ENCODE results near the gene MAP4K4.
A peak's percentile ranks its signal among the peaks of the same experiment; 100 is the strongest.

Gene MAP4K4

GRCh38 chr2:101884423-101884822 is 186.9 kb downstream of the MAP4K4 start:
- intact Hi-C loops (cut with DNase I; ENCODE audit: low total_unique reads): no loop called here
- no peak for DNase-seq
- TF ChIP-seq, protein P1, sequence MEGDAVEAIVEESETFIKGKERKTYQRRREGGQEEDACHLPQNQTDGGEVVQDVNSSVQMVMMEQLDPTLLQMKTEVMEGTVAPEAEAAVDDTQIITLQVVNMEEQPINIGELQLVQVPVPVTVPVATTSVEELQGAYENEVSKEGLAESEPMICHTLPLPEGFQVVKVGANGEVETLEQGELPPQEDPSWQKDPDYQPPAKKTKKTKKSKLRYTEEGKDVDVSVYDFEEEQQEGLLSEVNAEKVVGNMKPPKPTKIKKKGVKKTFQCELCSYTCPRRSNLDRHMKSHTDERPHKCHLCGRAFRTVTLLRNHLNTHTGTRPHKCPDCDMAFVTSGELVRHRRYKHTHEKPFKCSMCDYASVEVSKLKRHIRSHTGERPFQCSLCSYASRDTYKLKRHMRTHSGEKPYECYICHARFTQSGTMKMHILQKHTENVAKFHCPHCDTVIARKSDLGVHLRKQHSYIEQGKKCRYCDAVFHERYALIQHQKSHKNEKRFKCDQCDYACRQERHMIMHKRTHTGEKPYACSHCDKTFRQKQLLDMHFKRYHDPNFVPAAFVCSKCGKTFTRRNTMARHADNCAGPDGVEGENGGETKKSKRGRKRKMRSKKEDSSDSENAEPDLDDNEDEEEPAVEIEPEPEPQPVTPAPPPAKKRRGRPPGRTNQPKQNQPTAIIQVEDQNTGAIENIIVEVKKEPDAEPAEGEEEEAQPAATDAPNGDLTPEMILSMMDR (IDR thresholded peaks at IDR 0.05): no peak
- peaks cover 19 to 35% (median 35%) of the 10 kb centered on the region in 3 donors for H3K36me3 ChIP-seq
- H3K4me3 ChIP-seq: no peak overlapping the region
- H3K27me3 ChIP-seq: no peaks in the 10 kb centered on the region
- peak overlapping the region; percentile 22 to 23 for H3K27ac ChIP-seq
- H3K4me1 ChIP-seq: peaks cover 0 to 33% (median 5%) of the 10 kb centered on the region in 4 donors
- no peaks in the 10 kb centered on the region for H3K9me3 ChIP-seq

DNA sequence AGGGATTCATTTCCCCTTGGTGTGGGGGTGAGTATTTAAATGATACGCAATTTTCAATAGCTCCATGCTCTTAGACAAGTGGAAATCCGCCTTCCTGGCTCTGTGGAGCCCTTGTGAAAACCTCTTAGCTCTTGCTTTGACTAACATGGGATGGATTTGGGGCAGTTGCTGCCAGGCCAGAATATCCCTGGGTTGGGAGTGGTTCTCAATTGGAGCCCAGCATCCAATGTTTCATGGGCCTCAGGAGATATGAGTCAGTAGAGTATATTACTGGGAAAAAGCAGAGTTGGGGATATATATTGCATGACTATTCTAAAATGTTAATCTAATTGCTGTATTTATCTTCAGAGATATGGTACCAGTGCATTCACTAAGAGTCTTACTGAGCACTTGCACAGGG is 189.8 kb downstream of the MAP4K4 start:
- Histone ChIP-seq H3K36me3 (peaks cover 38 to 60% (median 60%) of the 10 kb centered on the region in 3 donors), H3K4me3 (no peak overlapping the region), H3K4me1 (peaks cover 0 to 12% (median 3%) of the 10 kb centered on the region in 4 donors), H3K9me3 (no peaks in the 10 kb centered on the region), H3K27me3 (no peaks in the 10 kb centered on the region), H3K27ac (no peak overlapping the region)
- intact Hi-C loops (cut with DNase I; ENCODE audit: low total_unique reads): loop anchor here (5.0 kb wide), 1 partner anchor 355 kb away; no protein-coding TSS in a partner anchor
- DNase-seq: no peak
- TF ChIP-seq, protein P1 (IDR thresholded peaks at IDR 0.05): no peak

DNA sequence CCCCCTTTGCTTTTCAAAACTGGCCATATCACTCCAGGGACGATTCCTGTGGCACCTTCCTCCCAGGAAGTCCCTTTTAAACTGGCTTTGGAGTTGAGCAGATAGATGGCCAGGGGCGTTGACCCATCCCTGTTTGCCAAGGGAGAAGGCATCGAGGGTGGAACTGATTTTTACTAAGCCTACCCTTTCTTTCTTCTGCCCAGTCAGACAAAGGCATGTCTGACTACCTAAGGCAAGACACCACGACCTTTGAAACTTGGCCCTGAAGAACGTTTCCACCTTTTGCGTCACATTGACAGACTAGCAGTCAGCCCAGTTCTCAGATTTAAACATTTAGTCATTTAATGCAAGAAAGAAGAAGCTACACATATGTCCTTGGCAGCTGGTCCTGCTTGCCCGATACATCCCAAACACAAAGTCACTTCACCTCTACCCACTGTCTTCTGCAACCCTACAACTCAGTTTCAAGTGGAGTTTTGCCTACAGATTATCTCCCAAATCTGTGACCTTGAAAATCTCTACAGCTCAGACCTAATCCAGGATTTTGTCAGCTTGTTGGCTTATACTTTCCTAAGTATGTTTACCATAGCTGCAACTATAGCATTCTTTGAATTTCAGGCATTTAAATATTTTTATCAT is 192.1 kb downstream of the MAP4K4 start:
- intact Hi-C loops (cut with DNase I; ENCODE audit: low total_unique reads): loop anchor here (5.0 kb wide), 1 partner anchor 353 kb away; no protein-coding TSS in a partner anchor
- DNase-seq: no peak
- H3K9me3 ChIP-seq: no peaks in the 10 kb centered on the region

GRCh38 chr2:101892377-101892776 is 194.9 kb downstream of the MAP4K4 start:
- H3K36me3 ChIP-seq: peaks cover 47 to 58% (median 55%) of the 10 kb centered on the region in 3 donors
- peaks cover 0 to 9% (median 0%) of the 10 kb centered on the region in 4 donors for H3K4me1 ChIP-seq
- TF ChIP-seq, protein P1 (IDR thresholded peaks at IDR 0.05): no peak
- no peaks in the 10 kb centered on the region for H3K9me3 ChIP-seq
- H3K27ac ChIP-seq: no peak overlapping the region
- no peak for DNase-seq
- intact Hi-C loops (cut with DNase I; ENCODE audit: low total_unique reads): no loop called here
- H3K4me3 ChIP-seq: no peak overlapping the region
- no peaks in the 10 kb centered on the region for H3K27me3 ChIP-seq

More for the DNA sequence above, 192.1 kb downstream of the MAP4K4 start:
- Histone ChIP-seq H3K36me3 (peaks cover 51 to 62% (median 62%) of the 10 kb centered on the region in 3 donors), H3K27me3 (no peaks in the 10 kb centered on the region), H3K4me1 (peaks cover 0 to 15% (median under 1%) of the 10 kb centered on the region in 4 donors), H3K27ac (no peak overlapping the region), H3K4me3 (no peak overlapping the region)
- TF ChIP-seq, protein P1 (IDR thresholded peaks at IDR 0.05): no peak

GRCh38 chr2:101893681-101894381 is 196.3 kb downstream of the MAP4K4 start:
- Histone ChIP-seq H3K27ac (no peak overlapping the region), H3K9me3 (no peaks in the 10 kb centered on the region), H3K4me3 (no peak overlapping the region), H3K4me1 (peaks cover 0 to 9% (median 0%) of the 10 kb centered on the region in 4 donors), H3K27me3 (no peaks in the 10 kb centered on the region), H3K36me3 (peaks cover 37 to 47% (median 43%) of the 10 kb centered on the region in 3 donors)
- intact Hi-C loops (cut with DNase I; ENCODE audit: low total_unique reads): no loop called here
- DNase-seq: no peak
- TF ChIP-seq, protein P1 (IDR thresholded peaks at IDR 0.05): no peak
